Loucy (cell line): ENCODE data around the gene ADRM1.

Experiments
- H2AFZ ChIP-seq: fragments of 200-600 bp; sonication (generic); 2 replicates; pipeline ENCODE4 v1.6.0; 2016; ENCODE audit warnings: antibody characterized with exemption, mild to moderate bottlenecking, low read length, moderate library complexity
- H3F3A ChIP-seq: fragments of 200-600 bp; 2 replicates; pipeline ENCODE4 v1.6.0; 2016; ENCODE audit warnings: antibody characterized with exemption, low read depth, mild to moderate bottlenecking
- H3K27me3 ChIP-seq: fragments of 200-600 bp; sonication (generic); 2 replicates; pipeline ENCODE4 v1.6.1; 2014; ENCODE audit warnings: low read length, mild to moderate bottlenecking; ENCODE audit not compliant: insufficient read depth, poor library complexity, severe bottlenecking
- H3K36me3 ChIP-seq: fragments of 200-600 bp; sonication (generic); 2 replicates; pipeline ENCODE4 v1.6.1; 2016; ENCODE audit warnings: low read length; ENCODE audit not compliant: insufficient read depth
- H3K4me1 ChIP-seq: fragments of 200-600 bp; sonication (generic); 2 replicates; pipeline ENCODE4 v1.5.1; 2014; ENCODE audit warnings: low read length, mild to moderate bottlenecking; ENCODE audit not compliant: insufficient read depth, poor library complexity, severe bottlenecking
- H3K4me2 ChIP-seq: fragments of 200-600 bp; sonication (generic); 2 replicates; pipeline ENCODE4 v1.6.0; 2014; ENCODE audit warnings: antibody characterized with exemption, low read length, low read depth, mild to moderate bottlenecking; ENCODE audit not compliant: poor library complexity, severe bottlenecking
- H3K4me3 ChIP-seq: fragments of 200-600 bp; sonication (generic); 2 replicates; pipeline ENCODE4 v1.5.1; 2014; ENCODE audit warnings: low read length, mild to moderate bottlenecking, mixed read lengths; ENCODE audit not compliant: poor library complexity, severe bottlenecking
- H3K79me2 ChIP-seq: fragments of 200-600 bp; sonication (generic); 2 replicates; pipeline ENCODE4 v1.6.1; 2014; ENCODE audit warnings: low read length; ENCODE audit not compliant: insufficient read depth
- H3K9ac ChIP-seq: fragments of 200-600 bp; sonication (generic); 2 replicates; pipeline ENCODE4 v1.6.0; 2014; ENCODE audit warnings: mild to moderate bottlenecking, low read depth, low read length, moderate library complexity; ENCODE audit not compliant: poor library complexity, severe bottlenecking
- H3K9me2 ChIP-seq: fragments of 200-600 bp; sonication (generic); replicated peaks from 2 replicates; pipeline ENCODE4 v1.6.1; 2016; ENCODE audit warnings: low read depth, low read length, mixed read lengths
- H3K9me3 ChIP-seq: fragments of 200-600 bp; sonication (generic); 2 replicates; pipeline ENCODE4 v1.6.1; 2014; ENCODE audit warnings: mild to moderate bottlenecking, antibody characterized with exemption, low read length, low read depth; ENCODE audit not compliant: insufficient read depth
- H4K20me1 ChIP-seq: fragments of 200-600 bp; sonication (generic); 2 replicates; pipeline ENCODE4 v1.6.0; 2014; ENCODE audit warnings: antibody characterized with exemption, low read length, mild to moderate bottlenecking; ENCODE audit not compliant: insufficient read depth, poor library complexity, severe bottlenecking
- CTCF ChIP-seq: fragments of 200-600 bp; sonication (generic); conservative IDR thresholded peaks from 2 replicates; pipeline ENCODE4 v1.5.1; 2014; ENCODE audit warnings: mild to moderate bottlenecking, antibody characterized with exemption, low read length
- EZH2phosphoT487 ChIP-seq: fragments of 200-600 bp; IDR thresholded peaks from 2 replicates; pipeline ENCODE4 v1.6.1; 2018; ENCODE audit warnings: antibody characterized with exemption, mild to moderate bottlenecking, moderate library complexity, borderline replicate concordance

Gene ADRM1

GRCh38 chr20:62354811-62355341 is 52.1 kb downstream of the ADRM1 start:
- Histone ChIP-seq H3F3A (no peaks in the 10 kb centered on the region), H3K27me3 (no peaks in the 10 kb centered on the region), H3K9me2 (no peaks in the 10 kb centered on the region), H2AFZ (no peak overlapping the region), H4K20me1 (no peaks in the 10 kb centered on the region), H3K4me1 (no peaks in the 10 kb centered on the region), H3K79me2 (no peaks in the 10 kb centered on the region), H3K4me3 (no peak overlapping the region), H3K9me3 (no peaks in the 10 kb centered on the region), H3K4me2 (no peak overlapping the region), H3K9ac (no peak overlapping the region), H3K36me3 (no peaks in the 10 kb centered on the region)
- TF ChIP-seq EZH2phosphoT487 (no peak), CTCF (no peak)

GRCh38 chr20:62355516-62355877 is 52.7 kb downstream of the ADRM1 start:
- TF ChIP-seq CTCF: no peak
- no peak for TF ChIP-seq EZH2phosphoT487
- Histone ChIP-seq H3K9ac (no peak overlapping the region), H3K9me3 (no peaks in the 10 kb centered on the region), H3K9me2 (no peaks in the 10 kb centered on the region), H4K20me1 (no peaks in the 10 kb centered on the region), H3K27me3 (no peaks in the 10 kb centered on the region), H3K36me3 (no peaks in the 10 kb centered on the region), H3K4me1 (no peaks in the 10 kb centered on the region), H3K79me2 (no peaks in the 10 kb centered on the region), H2AFZ (no peak overlapping the region), H3K4me3 (no peak overlapping the region), H3K4me2 (no peak overlapping the region), H3F3A (no peaks in the 10 kb centered on the region)

- Histone ChIP-seq H3K79me2 (no peaks in the 10 kb centered on the region), H3K9me2 (no peaks in the 10 kb centered on the region), H3K27me3 (no peaks in the 10 kb centered on the region), H3K36me3 (no peaks in the 10 kb centered on the region), H3F3A (no peaks in the 10 kb centered on the region), H3K9me3 (no peaks in the 10 kb centered on the region), H3K9ac (no peak overlapping the region), H3K4me3 (no peak overlapping the region), H4K20me1 (no peaks in the 10 kb centered on the region), H3K4me2 (no peak overlapping the region), H2AFZ (no peak overlapping the region), H3K4me1 (no peaks in the 10 kb centered on the region)
- TF ChIP-seq CTCF: no peak
- TF ChIP-seq EZH2phosphoT487: no peak
Measured at GRCh38 chr20:62355878-62356588, 53.2 kb downstream of the ADRM1 start.
